CD4-positive, alpha-beta T cell treated with Interleukin-4 for 1 hour (primary cell): ENCODE results near the gene TDRD9.
A peak's percentile ranks its signal among the peaks of the same experiment; 100 is the strongest.

Experiments used
- DNase-seq, 2 donors: peaks; one replicate each; pipeline ENCODE4 v3.0.0-alpha.2; 2020 to 2022

The TDRD9 gene

GRCh38 chr14:104094709-104095425 is 166.6 kb downstream of the TDRD9 start:
- peak; percentile 54 to 61 for DNase-seq

GRCh38 chr14:104095426-104096310 is 167.4 kb downstream of the TDRD9 start:
- DNase-seq: no peak

- no peak for DNase-seq
Measured at GRCh38 chr14:104096318-104096717, 168.1 kb downstream of the TDRD9 start.

- no peak for DNase-seq
Measured at GRCh38 chr14:104096751-104097700, 168.8 kb downstream of the TDRD9 start.

GRCh38 chr14:104098272-104099095 is 170.2 kb downstream of the TDRD9 start:
- no peak for DNase-seq

GRCh38 chr14:104099096-104100041 is 171.1 kb downstream of the TDRD9 start:
- no peak for DNase-seq

GRCh38 chr14:104100171-104101085 is 172.2 kb downstream of the TDRD9 start:
- no peak for DNase-seq

- no peak for DNase-seq
Measured at GRCh38 chr14:104101086-104101621, 172.9 kb downstream of the TDRD9 start.

GRCh38 chr14:104101651-104102281 is 173.5 kb downstream of the TDRD9 start:
- no peak for DNase-seq
